ENCODE results near the gene CISD3. TPM values are rescaled to one million over a fixed set of nuclear protein-coding genes. Genes with fewer than 3 reads are reported as not detected.

Gene CISD3
- total RNA-seq, 4 donors from 2014 or later, result 10.0 to 25.8 (median 13.3) TPM

DNA sequence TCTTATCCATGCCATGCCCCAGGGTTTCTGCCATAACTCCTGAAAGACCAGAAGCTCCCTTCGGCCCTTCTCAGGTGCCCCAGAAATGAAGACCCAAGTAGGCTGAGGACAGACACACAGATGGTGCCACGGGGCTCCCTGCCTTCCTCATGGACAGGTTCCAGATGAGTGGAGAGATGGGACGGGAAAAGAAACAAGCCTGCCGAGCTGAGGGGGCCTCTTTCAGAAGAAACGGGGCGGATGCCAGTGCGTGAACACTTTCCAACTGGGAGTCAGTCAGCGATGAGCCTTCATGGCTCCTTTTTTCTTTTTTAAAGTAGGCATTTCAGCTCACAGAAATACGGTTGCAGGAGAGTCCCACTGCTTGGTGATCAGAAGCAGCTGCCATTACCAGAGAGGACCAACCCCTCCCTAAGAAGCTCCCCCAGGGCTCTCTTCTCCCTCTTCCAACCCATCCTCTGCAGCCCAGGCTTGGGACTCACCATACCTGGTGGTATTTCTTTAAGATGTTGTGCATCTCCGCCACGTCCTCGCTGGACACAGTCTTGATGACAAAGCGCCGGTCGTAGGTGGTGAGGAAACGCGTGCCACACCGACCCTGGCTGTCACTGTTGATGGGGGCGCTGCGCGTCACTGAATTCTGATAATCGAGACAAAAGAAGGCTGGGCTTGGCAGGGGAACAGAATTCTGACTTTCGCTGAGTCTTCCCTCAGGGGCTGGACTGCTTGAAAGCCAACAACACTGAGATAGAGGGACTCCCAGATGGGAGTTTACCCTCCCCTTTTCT, 50.0 kb downstream of the CISD3 start:
- ATAC-seq (no peak), DNase-seq (no peak)
- Histone ChIP-seq H3K36me3 (peaks cover 5 to 98% of the 10 kb centered on the region in 2 donors), H3K4me1 (no peaks in the 10 kb centered on the region), H3K27me3 (no peaks in the 10 kb centered on the region), H3K9me3 (no peaks in the 10 kb centered on the region), H3K27ac (no peak overlapping the region), H3K4me3 (no peak overlapping the region)
- in situ Hi-C loops (cut with MboI; ENCODE audit: low sequenced_read_pairs in 4 of 4) (no loop called here), intact Hi-C loops (cut with DNase I; ENCODE audit: low total_unique reads) (no loop called here)
- TF ChIP-seq POLR2A (IDR thresholded peaks at IDR 0.05), result no peak
- TF ChIP-seq, protein P1, sequence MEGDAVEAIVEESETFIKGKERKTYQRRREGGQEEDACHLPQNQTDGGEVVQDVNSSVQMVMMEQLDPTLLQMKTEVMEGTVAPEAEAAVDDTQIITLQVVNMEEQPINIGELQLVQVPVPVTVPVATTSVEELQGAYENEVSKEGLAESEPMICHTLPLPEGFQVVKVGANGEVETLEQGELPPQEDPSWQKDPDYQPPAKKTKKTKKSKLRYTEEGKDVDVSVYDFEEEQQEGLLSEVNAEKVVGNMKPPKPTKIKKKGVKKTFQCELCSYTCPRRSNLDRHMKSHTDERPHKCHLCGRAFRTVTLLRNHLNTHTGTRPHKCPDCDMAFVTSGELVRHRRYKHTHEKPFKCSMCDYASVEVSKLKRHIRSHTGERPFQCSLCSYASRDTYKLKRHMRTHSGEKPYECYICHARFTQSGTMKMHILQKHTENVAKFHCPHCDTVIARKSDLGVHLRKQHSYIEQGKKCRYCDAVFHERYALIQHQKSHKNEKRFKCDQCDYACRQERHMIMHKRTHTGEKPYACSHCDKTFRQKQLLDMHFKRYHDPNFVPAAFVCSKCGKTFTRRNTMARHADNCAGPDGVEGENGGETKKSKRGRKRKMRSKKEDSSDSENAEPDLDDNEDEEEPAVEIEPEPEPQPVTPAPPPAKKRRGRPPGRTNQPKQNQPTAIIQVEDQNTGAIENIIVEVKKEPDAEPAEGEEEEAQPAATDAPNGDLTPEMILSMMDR (IDR thresholded peaks at IDR 0.05 in 4 of 5, conservative IDR thresholded peaks at IDR 0.05 in 1 of 5), result no peak

DNA sequence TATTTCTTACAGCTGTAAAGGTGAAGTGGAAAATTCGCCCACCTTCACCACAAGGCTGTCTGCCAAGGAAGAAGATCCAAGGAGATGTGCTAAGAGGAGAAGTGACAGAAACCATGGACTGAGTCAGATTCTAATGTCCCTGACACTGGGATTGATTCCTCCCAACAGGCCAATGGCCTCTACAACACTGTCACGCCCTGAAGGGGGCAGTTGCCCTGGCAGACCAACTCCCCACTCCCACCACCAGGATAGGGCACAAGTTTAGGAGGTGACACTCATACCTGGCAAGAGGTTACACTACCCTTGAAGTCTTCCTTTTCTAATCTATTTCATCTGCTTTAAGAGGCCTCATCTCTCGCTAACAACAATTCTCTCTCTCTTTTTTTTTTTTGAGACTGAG, 53.1 kb downstream of the CISD3 start:
- H3K9me3 ChIP-seq, result no peaks in the 10 kb centered on the region
- H3K4me1 ChIP-seq, result no peaks in the 10 kb centered on the region
- no peak for TF ChIP-seq POLR2A (IDR thresholded peaks at IDR 0.05)
- TF ChIP-seq, protein P1 (IDR thresholded peaks at IDR 0.05 in 4 of 5, conservative IDR thresholded peaks at IDR 0.05 in 1 of 5), result no peak
- DNase-seq (no peak), ATAC-seq (no peak)
- in situ Hi-C loops (cut with MboI; ENCODE audit: low sequenced_read_pairs in 4 of 4) (no loop called here), intact Hi-C loops (cut with DNase I; ENCODE audit: low total_unique reads) (no loop called here)
- H3K36me3 ChIP-seq, result peaks cover 0 to 88% of the 10 kb centered on the region in 2 donors
- no peak overlapping the region for H3K4me3 ChIP-seq
- no peak overlapping the region for H3K27ac ChIP-seq
- H3K27me3 ChIP-seq, result no peaks in the 10 kb centered on the region

Small RNAs within 50 kb of the gene (microRNA-seq; reads per million reads assigned to microRNA genes)
- gene MIR4726 (ENCODE audit: borderline replicate concordance in 2 of 2) (0 reads per million in 2 donors), gene MIR4734 (ENCODE audit: borderline replicate concordance in 2 of 2) (0 reads per million in 2 donors)

Other genes with a start within 250 kb of the CISD3 start
- gene SRCIN1, start 124.4 kb upstream of the CISD3 start, total RNA-seq, result under 1 TPM in 1 of 4 donors, not detected in 3; 0.24 TPM
- 1 to 10 TPM in 1 of 4 donors, under 1 TPM in 2, not detected in 1; 0.29 to 1.2 (median 0.75) TPM for gene EPOP, start 55.4 kb upstream of the CISD3 start, total RNA-seq
- gene MLLT6, start 25.1 kb upstream of the CISD3 start, total RNA-seq, result 10 to 100 TPM; 48.2 to 76.8 (median 56.3) TPM
- 1 to 10 TPM; 1.3 to 4.0 (median 1.6) TPM for gene PCGF2, start 18.0 kb downstream of the CISD3 start, total RNA-seq
- 100 to 1,000 TPM; 211 to 334 (median 280) TPM for gene PSMB3, start 22.4 kb downstream of the CISD3 start, total RNA-seq
- gene PIP4K2B, start 69.2 kb downstream of the CISD3 start, total RNA-seq, result 10 to 100 TPM; 57.2 to 97.0 (median 76.8) TPM
- 10 to 100 TPM in 3 of 4 donors, 1 to 10 TPM in 1; 9.1 to 14.4 (median 12.3) TPM for gene CWC25, start 95.0 kb downstream of the CISD3 start, total RNA-seq
- 1,000 to 10,000 TPM in 1 of 4 donors, 100 to 1,000 TPM in 3; 878 to 1,126 (median 955) TPM for gene RPL23, start 123.4 kb downstream of the CISD3 start, total RNA-seq
- 10 to 100 TPM; 10.7 to 24.1 (median 20.5) TPM for gene LASP1, start 139.7 kb downstream of the CISD3 start, total RNA-seq
- gene FBXO47, start 237.1 kb downstream of the CISD3 start, total RNA-seq, result not detected

Data from gastrocnemius medialis (tissue), 4 donors.